GM15510 (cell line): ENCODE data around the gene MACROD2.

Experiments
- POLR2A ChIP-seq: IDR thresholded peaks from 3 replicates; pipeline ENCODE4 v1.6.1; 2011; ENCODE audit warnings: borderline replicate concordance; ENCODE audit not compliant: insufficient read length; ENCODE audit errors: extremely low read depth

Gene MACROD2

GRCh38 chr20:15528391-15529111, 1533.2 kb downstream of the MACROD2 start:
- no peak for TF ChIP-seq POLR2A

DNA sequence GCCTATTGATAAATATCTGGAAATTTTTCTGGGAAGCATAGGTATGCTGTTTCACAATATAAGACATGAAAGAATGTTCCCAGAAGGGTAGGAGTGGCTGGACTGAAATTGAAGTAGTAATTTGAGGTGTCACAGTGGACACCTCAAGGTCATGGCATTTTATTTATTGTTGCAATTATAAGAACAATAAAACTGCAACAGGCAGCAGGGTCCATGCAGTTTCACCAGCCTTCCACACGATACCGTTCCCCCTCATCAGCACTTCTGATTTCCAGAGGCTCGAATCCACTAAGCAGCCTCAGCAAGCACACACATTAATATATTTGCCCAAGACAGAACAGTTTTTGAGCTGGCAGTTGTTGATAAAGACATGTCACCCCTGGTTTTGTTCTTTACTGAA, 1540.5 kb downstream of the MACROD2 start:
- TF ChIP-seq POLR2A = no peak

DNA sequence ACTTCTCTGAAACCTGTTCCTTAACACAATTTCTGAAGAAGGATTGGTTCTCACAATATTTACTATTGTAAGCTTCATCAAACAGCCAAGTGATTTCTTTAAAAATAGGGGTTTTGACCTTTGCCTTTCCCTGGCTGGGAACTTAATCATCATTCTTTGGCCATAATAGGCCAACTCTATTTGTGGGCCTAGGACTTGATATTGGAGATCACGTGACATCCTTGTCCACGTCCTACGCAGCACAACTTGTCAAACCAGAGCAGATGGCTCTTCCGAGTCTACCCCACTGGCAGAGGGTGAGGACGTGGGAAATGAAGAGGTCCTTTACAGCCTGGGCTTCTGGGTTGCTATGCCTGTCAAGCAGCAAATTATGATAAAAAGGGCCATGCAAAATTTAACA, 1547.3 kb downstream of the MACROD2 start:
- no peak for TF ChIP-seq POLR2A

GRCh38 chr20:15544742-15545141, 1549.4 kb downstream of the MACROD2 start:
- TF ChIP-seq POLR2A = no peak

DNA sequence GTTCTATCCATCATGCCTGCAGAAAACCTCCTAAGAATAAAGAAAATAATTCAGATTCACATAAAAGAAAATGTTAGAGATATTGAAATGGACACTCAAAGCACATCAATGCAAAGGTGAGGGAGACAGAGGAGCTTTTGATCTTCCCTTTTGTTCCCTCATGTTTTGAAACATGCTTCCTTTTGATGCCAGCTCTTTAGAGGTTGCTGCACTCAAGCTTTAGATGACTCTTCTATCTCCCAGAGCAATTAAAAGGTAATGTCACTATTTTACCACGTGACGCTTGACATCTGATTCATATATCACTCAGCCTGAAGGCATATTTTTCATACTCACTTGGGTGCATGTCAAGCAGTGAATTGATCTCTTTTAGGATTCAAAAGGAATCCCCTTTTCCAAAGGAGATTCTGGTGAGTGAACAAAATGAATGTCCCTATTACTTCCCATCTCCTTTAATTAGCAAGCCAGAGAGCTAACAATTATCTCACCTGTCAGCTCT, 1551.3 kb downstream of the MACROD2 start:
- no peak for TF ChIP-seq POLR2A

- no peak for TF ChIP-seq POLR2A
These were observed 1551.8 kb downstream of the MACROD2 start for GRCh38 chr20:15547119-15547518.

DNA sequence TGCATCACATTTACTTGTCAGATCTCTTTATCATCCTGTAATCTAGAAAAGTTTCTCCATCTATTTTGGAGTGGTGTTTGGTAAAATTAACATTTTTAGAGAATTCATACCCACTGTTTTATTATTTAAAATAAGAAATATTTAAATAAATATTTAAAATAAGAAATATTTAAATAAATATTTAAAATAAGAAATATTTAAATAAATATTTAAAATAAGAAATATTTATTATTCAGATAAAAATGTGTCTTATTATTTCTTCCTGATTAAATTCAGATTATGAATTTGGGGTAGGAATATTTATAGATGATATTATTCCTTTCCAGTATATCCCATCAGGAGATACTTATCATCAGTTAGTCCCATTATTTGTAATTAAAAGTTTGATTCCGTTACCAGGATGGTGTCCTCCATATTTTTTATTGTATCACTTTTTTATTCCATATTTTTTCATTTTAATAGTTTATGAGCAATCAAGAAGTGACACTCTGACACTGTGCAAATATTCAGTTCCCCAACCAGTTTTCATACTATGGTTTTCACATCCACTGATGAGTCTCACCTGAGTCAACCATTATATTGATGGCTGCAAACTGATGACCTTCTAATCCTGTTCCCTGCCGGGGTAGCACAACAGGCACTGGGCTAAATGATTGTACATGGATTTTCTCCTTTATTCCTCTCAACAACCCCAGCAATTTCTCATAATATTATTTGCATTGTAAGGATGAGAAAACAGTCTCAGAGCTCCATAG, 1555.0 kb downstream of the MACROD2 start:
- no peak for TF ChIP-seq POLR2A

DNA sequence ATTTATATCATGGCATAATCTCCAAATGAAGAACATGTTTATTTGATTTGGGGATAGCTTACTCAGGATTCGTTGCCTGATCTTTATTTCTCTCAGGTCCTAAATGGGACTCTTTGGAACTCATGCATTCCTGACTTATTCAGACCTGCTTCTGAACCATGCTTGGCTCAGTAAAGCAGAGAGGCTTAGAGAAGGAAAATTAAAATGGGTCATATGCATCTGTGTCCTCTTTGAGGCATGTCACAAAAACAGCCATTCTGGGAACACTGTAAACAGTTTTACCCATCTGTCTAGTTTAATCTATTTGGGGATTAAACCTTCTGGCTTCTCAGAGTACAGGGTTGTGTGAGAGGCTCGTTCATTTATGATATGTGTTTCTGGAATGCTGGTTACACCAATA, 1560.6 kb downstream of the MACROD2 start:
- no peak for TF ChIP-seq POLR2A

DNA sequence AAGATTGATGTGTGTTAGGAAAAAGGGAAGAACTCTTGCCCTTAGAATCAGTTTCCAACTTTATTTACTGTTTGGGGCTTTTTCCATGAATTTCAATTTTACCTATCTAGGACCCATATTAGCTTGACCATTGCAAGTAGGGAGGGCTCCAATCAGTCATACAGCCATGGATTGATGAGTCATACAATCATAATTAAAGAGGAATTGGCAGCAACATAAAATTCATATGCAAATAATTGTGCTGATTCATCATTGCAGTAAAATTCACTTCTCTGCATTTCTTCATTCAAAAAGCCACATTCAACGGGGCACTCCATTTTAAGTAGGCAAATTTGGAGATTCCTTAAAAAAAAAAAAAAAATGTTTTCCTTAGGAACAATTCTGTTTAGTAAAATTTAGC, 1561.6 kb downstream of the MACROD2 start:
- no peak for TF ChIP-seq POLR2A

- TF ChIP-seq POLR2A = no peak
These were observed 1565.8 kb downstream of the MACROD2 start for GRCh38 chr20:15561070-15561569.

DNA sequence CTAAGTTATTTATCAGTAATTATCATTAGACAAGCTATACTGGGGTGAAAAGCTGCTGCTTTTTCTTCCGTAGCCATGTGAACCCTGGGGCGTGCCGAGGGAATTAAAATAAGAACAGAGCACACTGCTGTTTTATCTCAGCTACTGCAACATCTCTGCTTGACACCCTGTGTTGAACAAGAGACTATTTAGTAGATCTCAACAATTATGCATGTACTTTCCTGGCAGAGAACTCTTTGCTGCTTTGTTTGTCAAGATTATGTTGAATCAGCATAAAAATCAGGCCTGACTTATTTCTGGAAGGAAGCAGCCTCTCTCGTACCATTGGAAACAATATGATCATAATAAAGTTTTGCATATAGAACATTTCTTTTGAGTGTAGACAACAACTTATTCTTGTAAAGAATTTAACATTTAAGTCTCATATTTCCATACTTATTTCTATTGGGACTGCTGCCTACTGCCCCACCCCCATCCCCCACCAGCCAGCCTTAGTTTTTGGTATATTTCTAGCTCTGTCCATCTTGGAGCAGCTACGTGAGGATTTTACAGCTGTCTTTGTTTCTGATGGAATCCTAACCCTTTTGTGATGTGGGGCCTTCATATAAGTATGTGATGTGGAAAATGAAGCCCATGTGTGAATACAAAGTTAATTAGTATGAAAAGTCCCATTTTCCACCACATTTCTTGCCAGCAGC, 1566.5 kb downstream of the MACROD2 start:
- no peak for TF ChIP-seq POLR2A

DNA sequence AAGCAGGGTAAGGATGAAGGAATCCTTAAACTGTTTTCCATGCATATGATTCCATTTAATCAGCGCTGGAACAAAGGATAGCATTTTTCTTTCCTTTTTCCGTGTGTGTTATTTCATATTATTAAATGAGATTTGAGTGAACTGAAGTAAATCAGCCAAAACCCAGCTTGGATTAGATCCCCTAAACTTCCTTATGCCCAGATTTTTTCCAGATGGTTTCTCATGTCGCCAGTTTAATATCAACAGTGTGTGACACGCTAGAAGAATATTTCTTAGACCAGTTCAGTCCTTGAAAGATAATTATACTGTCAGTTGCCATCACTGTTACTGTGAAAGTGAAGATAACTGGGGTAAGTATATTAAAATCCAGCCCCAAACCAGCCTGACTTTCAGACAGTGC, 1568.5 kb downstream of the MACROD2 start:
- TF ChIP-seq POLR2A = no peak

GRCh38 chr20:15564981-15565380, 1569.7 kb downstream of the MACROD2 start:
- no peak for TF ChIP-seq POLR2A

DNA sequence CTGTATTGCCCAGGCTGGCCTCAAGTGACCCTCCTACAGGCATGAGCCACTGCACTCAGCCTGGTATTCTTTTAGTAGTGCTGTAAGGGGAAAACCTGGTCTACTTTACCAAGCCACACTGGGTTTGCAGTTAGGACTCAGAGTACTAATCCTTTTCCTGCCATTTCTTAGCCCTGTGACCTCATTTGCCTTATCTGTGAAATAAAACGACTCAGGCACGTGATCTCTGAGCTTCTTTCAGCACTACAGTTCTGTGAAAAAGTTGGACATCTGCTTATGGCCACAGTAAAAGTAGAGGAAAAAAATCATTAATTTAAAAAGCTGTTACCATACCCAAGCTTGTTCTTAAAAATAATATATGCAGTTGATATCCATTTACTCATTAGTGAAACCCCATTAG, 1570.5 kb downstream of the MACROD2 start:
- no peak for TF ChIP-seq POLR2A

- no peak for TF ChIP-seq POLR2A
These were observed 1571.9 kb downstream of the MACROD2 start for GRCh38 chr20:15567219-15567618.
